ENCODE results near the gene PTHLH.

The PTHLH gene

GRCh38 chr12:27971606-27972005, 927 bp downstream of the PTHLH start:
- H3K4me1 ChIP-seq: peaks cover 18% of the 10 kb centered on the region
- H3K79me2 ChIP-seq: no peaks in the 10 kb centered on the region
- H3K27me3 ChIP-seq (ENCODE audit: control insufficient read depth, insufficient read depth, low read length): no peaks in the 10 kb centered on the region
- H2AFZ ChIP-seq: peak overlapping the region; percentile 78
- H3K4me2 ChIP-seq (ENCODE audit: low read length): peak overlapping the region; percentile 80
- no peaks in the 10 kb centered on the region for H3K9me3 ChIP-seq (ENCODE audit: control insufficient read depth, low read length)
- H3K4me3 ChIP-seq (ENCODE audit: low read depth, low read length): peak overlapping the region; percentile 95
- TF ChIP-seq CTCF (IDR thresholded peaks at IDR 0.05): no peak
- peak overlapping the region; percentile 75 for H3K9ac ChIP-seq
- peaks cover 15% of the 10 kb centered on the region for H3K36me3 ChIP-seq (ENCODE audit: control insufficient read depth, insufficient read depth, low read length)
- peak overlapping the region; percentile 98 for H3K27ac ChIP-seq

- Histone ChIP-seq H3K27ac (peak overlapping the region; percentile 98), H3K4me1 (peaks cover 18% of the 10 kb centered on the region), H3K4me3 (ENCODE audit: low read depth, low read length) (peak overlapping the region; percentile 95), H3K79me2 (no peaks in the 10 kb centered on the region), H3K4me2 (ENCODE audit: low read length) (peak overlapping the region; percentile 80), H2AFZ (peak overlapping the region; percentile 78), H3K27me3 (ENCODE audit: control insufficient read depth, insufficient read depth, low read length) (no peaks in the 10 kb centered on the region), H3K9me3 (ENCODE audit: control insufficient read depth, low read length) (no peaks in the 10 kb centered on the region), H3K9ac (peak overlapping the region; percentile 75), H3K36me3 (ENCODE audit: control insufficient read depth, insufficient read depth, low read length) (peaks cover 15% of the 10 kb centered on the region)
- TF ChIP-seq CTCF (IDR thresholded peaks at IDR 0.05): no peak
Measured at GRCh38 chr12:27971121-27971489, 1.4 kb downstream of the PTHLH start.

- Histone ChIP-seq H3K27ac (peak overlapping the region; percentile 98), H3K9ac (peak overlapping the region; percentile 75), H2AFZ (peak overlapping the region; percentile 78), H3K27me3 (ENCODE audit: control insufficient read depth, insufficient read depth, low read length) (no peaks in the 10 kb centered on the region), H3K79me2 (no peaks in the 10 kb centered on the region), H3K4me1 (peaks cover 18% of the 10 kb centered on the region), H3K4me3 (ENCODE audit: low read depth, low read length) (peak overlapping the region; percentile 95), H3K36me3 (ENCODE audit: control insufficient read depth, insufficient read depth, low read length) (peaks cover 15% of the 10 kb centered on the region), H3K9me3 (ENCODE audit: control insufficient read depth, low read length) (no peaks in the 10 kb centered on the region), H3K4me2 (ENCODE audit: low read length) (peak overlapping the region; percentile 80)
- no peak for TF ChIP-seq CTCF (IDR thresholded peaks at IDR 0.05)
Measured at GRCh38 chr12:27970401-27971120, 2.0 kb downstream of the PTHLH start.

- peaks cover 15% of the 10 kb centered on the region for H3K36me3 ChIP-seq (ENCODE audit: control insufficient read depth, insufficient read depth, low read length)
- peak overlapping the region; percentile 89 for H3K27ac ChIP-seq
- H2AFZ ChIP-seq: peak overlapping the region; percentile 62
- H3K27me3 ChIP-seq (ENCODE audit: control insufficient read depth, insufficient read depth, low read length): no peaks in the 10 kb centered on the region
- H3K79me2 ChIP-seq: no peaks in the 10 kb centered on the region
- no peaks in the 10 kb centered on the region for H3K9me3 ChIP-seq (ENCODE audit: control insufficient read depth, low read length)
- peak overlapping the region; percentile 88 for H3K4me3 ChIP-seq (ENCODE audit: low read depth, low read length)
- H3K4me2 ChIP-seq (ENCODE audit: low read length): peak overlapping the region; percentile 91
- peak overlapping the region; percentile 46 for H3K9ac ChIP-seq
- H3K4me1 ChIP-seq: peaks cover 26% of the 10 kb centered on the region
- peak; percentile 34 for TF ChIP-seq CTCF (IDR thresholded peaks at IDR 0.05)
Measured at GRCh38 chr12:27969624-27970400, 2.7 kb downstream of the PTHLH start.

Data from parathyroid adenoma (tissue), 2 donors.